NCI-H1436 treated with DMSO at 0.1 percent for 48 hours (cell line): ENCODE results near the gene GALK1.

ENCODE experiments used
- DNase-seq: peaks from one replicate; lab custom pipeline; 2025; lab: John Stamatoyannopoulos, UW

GALK1 gene

DNA sequence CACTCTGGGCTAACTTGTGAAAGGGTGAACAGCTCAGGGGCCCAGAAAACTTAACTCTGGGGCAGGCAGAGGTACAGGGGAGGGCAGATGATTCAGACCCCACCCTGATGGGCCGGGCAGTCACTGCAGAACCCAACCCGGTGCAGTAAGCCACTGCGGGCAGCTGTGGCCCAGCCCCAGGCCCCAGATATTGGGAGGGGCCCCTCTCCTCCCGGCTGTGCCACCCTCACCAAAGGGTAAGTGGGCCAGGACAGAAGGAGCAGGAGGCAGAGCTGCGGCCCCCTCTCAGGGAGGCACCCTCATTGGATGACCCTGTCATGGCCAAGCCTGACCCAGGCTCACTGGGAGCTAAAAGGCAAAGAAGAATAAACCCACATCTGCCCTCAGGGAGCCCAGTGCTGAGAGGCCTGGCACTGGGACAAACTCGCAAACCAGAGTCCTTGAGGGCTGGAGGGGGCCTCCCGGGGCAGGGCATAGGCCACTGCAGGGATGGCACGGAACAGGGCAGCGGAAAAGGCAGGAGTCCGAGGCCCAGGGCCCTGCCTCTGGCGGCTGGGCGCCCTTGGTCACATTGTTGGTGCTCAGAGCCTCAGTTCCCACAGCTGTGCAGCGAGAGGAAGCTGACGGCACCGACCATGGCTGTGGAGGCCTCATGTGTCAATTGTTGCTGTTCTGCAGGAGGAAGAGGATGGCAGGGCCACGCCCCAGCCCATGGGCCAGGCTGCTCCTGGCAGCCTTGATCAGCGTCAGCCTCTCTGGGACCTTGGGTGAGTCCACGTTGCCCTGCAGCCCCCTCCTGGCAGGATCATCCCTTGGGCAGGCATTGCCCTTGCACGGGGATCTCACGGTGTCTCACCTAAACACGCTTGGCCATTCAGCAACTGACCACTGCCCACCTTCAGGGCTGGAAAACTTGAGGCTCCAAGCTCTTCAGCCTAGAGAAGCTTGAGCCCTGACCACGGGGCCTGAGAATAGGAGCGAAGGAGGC is 40.7 kb downstream of the GALK1 start:
- no peak for DNase-seq

- DNase-seq = no peak
These were observed 41.6 kb downstream of the GALK1 start for GRCh38 chr17:75723171-75723930.

DNA sequence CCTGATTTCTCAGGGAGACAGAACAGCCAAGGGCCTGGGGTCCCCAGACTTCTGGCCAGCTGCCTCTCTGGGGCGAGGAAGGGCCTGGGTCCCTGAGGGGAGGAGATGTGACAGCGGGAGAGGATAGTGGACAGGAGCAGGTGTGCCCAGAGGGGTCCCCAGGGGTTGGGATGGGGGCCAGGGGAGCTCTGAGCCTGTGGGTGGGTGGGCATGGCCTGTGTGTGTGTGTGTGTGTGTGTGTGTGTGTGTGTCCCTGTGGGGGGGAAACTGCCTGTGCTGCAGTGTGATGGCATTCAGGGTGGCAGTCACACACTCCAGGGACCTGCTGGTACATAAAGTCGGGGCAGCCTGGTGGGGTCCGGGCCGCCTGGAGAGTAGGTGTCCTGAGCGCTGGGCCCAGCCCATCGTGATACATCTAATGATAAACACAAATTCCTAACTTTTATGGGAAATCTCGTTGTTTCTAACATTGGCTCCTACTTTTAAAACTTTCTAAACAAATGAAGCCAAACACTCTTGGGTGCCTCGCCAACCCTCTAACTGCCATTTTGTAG is 42.4 kb downstream of the GALK1 start:
- no peak for DNase-seq

DNA sequence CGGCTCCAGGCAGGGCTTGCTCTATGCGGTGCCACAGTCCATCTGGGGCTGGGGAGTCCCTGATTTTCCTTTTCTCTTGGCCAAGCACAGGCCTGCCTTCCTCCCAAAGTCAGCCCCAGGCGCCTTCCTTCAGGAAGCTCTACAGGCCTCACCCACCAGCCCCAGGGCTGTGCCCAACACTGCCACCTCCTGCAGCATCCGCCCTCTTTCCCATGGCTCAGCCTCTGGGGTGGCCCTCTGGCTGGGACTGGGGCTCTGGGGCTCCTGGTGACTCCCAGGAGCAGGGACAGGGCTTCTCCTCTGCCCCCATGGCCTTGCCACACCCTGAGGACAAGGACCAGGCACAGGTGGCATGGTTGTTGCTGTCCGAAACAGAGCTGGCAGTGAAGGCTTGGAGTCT is 42.9 kb downstream of the GALK1 start:
- DNase-seq = no peak

DNA sequence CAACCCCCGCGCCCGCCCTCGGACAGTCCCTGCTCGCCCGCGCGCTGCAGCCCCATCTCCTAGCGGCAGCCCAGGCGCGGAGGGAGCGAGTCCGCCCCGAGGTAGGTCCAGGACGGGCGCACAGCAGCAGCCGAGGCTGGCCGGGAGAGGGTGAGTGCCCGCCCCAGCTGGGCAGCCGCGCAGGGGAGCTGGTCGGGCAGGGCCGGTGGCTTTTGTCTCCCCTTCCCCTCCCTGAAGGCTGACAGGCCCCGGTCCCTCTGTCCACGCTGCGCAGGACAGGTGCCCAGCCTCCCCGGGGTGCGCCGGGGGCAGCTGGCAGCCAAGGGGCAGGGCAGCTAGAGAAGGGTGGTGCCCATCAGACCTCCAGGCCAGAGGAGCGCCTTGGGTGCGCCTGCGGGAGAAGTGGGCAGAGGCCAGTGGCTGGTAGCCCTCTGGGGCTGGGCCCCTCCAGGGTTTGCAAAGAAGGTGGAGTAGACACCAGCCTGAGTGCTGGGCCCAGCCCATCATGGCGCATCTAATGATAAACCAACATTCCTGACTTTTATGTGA is 43.5 kb downstream of the GALK1 start:
- DNase-seq = no peak

DNA sequence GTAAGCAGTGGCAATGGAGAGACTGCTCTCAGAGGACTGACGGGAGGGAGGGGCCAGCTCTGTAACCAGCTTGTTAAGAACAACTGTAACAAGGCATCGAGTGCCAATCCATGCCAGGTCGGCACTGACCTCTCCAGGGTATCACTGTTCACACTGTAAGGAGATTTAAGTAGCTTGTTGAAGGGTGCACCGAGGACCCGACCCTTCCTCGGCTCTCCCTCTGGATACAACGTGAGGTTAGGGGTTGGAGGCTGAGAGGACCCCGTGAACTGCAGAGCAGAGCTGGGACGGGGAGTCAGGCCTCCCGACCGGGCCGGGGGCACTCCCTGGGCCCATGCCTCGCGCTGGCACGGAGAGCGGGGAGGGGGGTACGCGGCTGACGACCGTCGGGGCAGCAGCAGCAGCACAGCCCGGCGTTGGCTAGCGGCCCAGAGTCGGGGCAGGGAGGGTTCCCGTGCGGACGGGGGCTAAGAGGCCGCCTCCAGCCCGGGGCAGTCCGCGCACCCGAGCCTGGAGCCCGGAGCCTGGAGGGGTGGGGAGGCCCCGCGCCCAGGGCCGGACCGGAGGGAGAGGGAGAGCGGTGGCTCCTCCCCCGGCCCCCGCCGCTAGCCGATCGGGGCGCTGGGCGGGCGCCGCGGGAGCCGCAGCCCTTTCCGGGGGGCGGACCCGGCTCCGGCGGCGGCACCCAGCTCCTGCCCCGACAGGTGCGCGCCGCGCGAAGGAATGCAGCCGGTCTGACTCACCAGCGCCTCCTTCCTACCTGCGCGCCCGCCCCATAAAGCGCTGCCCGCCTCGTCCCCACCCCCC is 44.1 kb downstream of the GALK1 start, which contains the start of gene ITGB4:
Gene ITGB4 (plus strand): TSS at position 804 of the 807 bp plus-strand sequence. CDS start 3,245 bp downstream, outside the sequence.
- no peak for DNase-seq

- DNase-seq = no peak
These were observed 45.3 kb downstream of the GALK1 start for GRCh38 chr17:75719732-75720131.

GRCh38 chr17:75712446-75712845 is 52.5 kb downstream of the GALK1 start:
- no peak for DNase-seq
